Prostate gland (tissue), 2 donors: ENCODE measurements around the gene IFNA14. TPM values are rescaled to one million over a fixed set of nuclear protein-coding genes. Genes with fewer than 3 reads are reported as not detected.

Experiments used
- DNase-seq: peaks from one replicate; pipeline ENCODE4 v3.0.0-alpha.2; 2019; ENCODE audit warnings: low spot score
- H3K27ac ChIP-seq, 2 donors: fragments of 200-600 bp; sonication (generic); 2 replicates each; pipeline ENCODE4 v1.5.1; 2017 to 2019
- H3K27me3 ChIP-seq: fragments of 200-600 bp; sonication (generic); replicated peaks from 2 replicates; pipeline ENCODE4 v1.5.1; 2019; ENCODE audit not compliant: insufficient read depth
- H3K36me3 ChIP-seq, 2 donors: fragments of 200-600 bp; sonication (generic); 1 replicate in 1 of 2; 2 replicates in 1 of 2; pipeline versions ENCODE4 v1.5.1 to v1.8.1; 2017 to 2019
- H3K4me1 ChIP-seq: fragments of 200-600 bp; sonication (generic); replicated peaks from 2 replicates; pipeline ENCODE4 v1.5.1; 2019
- H3K4me3 ChIP-seq, 2 donors: fragments of 200-600 bp; sonication (generic); 2 replicates each; pipeline ENCODE4 v1.5.1; 2017 to 2019
- H3K9me3 ChIP-seq: fragments of 200-600 bp; sonication (generic); 2 replicates; pipeline ENCODE4 v1.5.1; 2017
- CTCF ChIP-seq, 4 experiments: fragments of 200-600 bp in 2 of 4; fragments of 450-650 bp in 2 of 4; sonication (generic) in 2 of 4; IDR thresholded peaks; 1 replicate in 3 of 4; 2 replicates in 1 of 4; pipeline ENCODE4 v1.5.1; 2016 to 2019; ENCODE audit warnings: antibody characterized with exemption in 4 of 4, mild to moderate bottlenecking in 2 of 4, moderate library complexity in 2 of 4
- POLR2A ChIP-seq: fragments of 450-650 bp; IDR thresholded peaks from one replicate; pipeline ENCODE4 v1.6.1; 2016; ENCODE audit warnings: antibody characterized with exemption, mild to moderate bottlenecking
- POLR2AphosphoS5 ChIP-seq: sonication (generic); formaldehyde crosslinking; IDR thresholded peaks from one replicate; pipeline ENCODE4 v1.6.1; 2017; ENCODE audit warnings: antibody characterized with exemption
- WGBS: methylation state at CpG from one replicate; pipeline ENCODE4 v1.1.5; 2018; 5-methylcytosine and 5-hydroxymethylcytosine counted together
- intact Hi-C: fragments of 100-400 bp; cut with DNase I; formaldehyde crosslinking; loops from one replicate; pipeline ENCODE4 v1.14.2; 2022
- total RNA-seq, 2 donors: library from RNA; depleted of rRNA; stranded (reverse); fragments of >200 nt; gene quantifications; one replicate each; pipeline ENCODE4 v1.1.0, GENCODE V29; 2016

IFNA14 gene
- total RNA-seq: not detected

- 80% methylated on average over 2 of the region's 2 CpGs for WGBS
- intact Hi-C loops: loop anchor here (10.0 kb wide), 1 partner anchor 545 kb away; no protein-coding TSS in a partner anchor
- no peaks in the 10 kb centered on the region for H3K36me3 ChIP-seq
These were observed at the start of gene IFNA14 for GRCh38 chr9:21239911-21240310. IFNA14 (minus strand) TSS chr9:21240005; CDS start chr9:21239935, 70 bp downstream.

GRCh38 chr9:21287280-21287679 lies 47.5 kb upstream of the IFNA14 start:
- Histone ChIP-seq H3K4me1 (no peaks in the 10 kb centered on the region), H3K9me3 (no peaks in the 10 kb centered on the region), H3K4me3 (no peak overlapping the region), H3K36me3 (no peaks in the 10 kb centered on the region), H3K27ac (no peak overlapping the region), H3K27me3 (no peaks in the 10 kb centered on the region)
- no peak for TF ChIP-seq POLR2AphosphoS5
- TF ChIP-seq CTCF (IDR thresholded peaks at IDR 0.05): no peak
- TF ChIP-seq POLR2A: no peak
- no peak for DNase-seq
- intact Hi-C loops: no loop called here
- 78% methylated on average over 3 of the region's 3 CpGs for WGBS

More at GRCh38 chr9:21239911-21240310, at the start of gene IFNA14:
- no peak within 1 kb of the TSS for H3K27ac ChIP-seq
- H3K27me3 ChIP-seq: peaks cover 2% of the 10 kb centered on the region
- H3K4me3 ChIP-seq: no peak within 1 kb of the TSS
- TF ChIP-seq POLR2A (no peak), POLR2AphosphoS5 (no peak), CTCF (IDR thresholded peaks at IDR 0.05) (no peak)
- no peaks in the 10 kb centered on the region for H3K9me3 ChIP-seq
- DNase-seq: no peak
- no peaks in the 10 kb centered on the region for H3K4me1 ChIP-seq

- no peaks in the 10 kb centered on the region for H3K4me1 ChIP-seq
- TF ChIP-seq POLR2AphosphoS5 (no peak), CTCF (IDR thresholded peaks at IDR 0.05) (no peak), POLR2A (no peak)
- intact Hi-C loops: no loop called here
These were observed 46.9 kb upstream of the IFNA14 start for GRCh38 chr9:21286659-21287058.

GRCh38 chr9:21286099-21286498 lies 46.3 kb upstream of the IFNA14 start:
- intact Hi-C loops: no loop called here
- no peaks in the 10 kb centered on the region for H3K27me3 ChIP-seq
- 94% methylated on average over 5 of the region's 5 CpGs for WGBS
- no peaks in the 10 kb centered on the region for H3K36me3 ChIP-seq
- DNase-seq: no peak
- TF ChIP-seq POLR2A (no peak), POLR2AphosphoS5 (no peak)
- H3K9me3 ChIP-seq: no peaks in the 10 kb centered on the region
- no peak overlapping the region for H3K4me3 ChIP-seq
- H3K27ac ChIP-seq: no peak overlapping the region
- no peaks in the 10 kb centered on the region for H3K4me1 ChIP-seq

More at GRCh38 chr9:21286659-21287058, 46.9 kb upstream of the IFNA14 start:
- Histone ChIP-seq H3K27ac (no peak overlapping the region), H3K36me3 (no peaks in the 10 kb centered on the region), H3K27me3 (no peaks in the 10 kb centered on the region), H3K9me3 (no peaks in the 10 kb centered on the region), H3K4me3 (no peak overlapping the region)
- 85% methylated on average over 5 of the region's 5 CpGs for whole genome bisulfite sequencing
- DNase-seq: no peak

GRCh38 chr9:21281275-21281674 lies 41.5 kb upstream of the IFNA14 start:
- 61% methylated on average over 2 of the region's 2 CpGs for WGBS
- Histone ChIP-seq H3K36me3 (no peaks in the 10 kb centered on the region), H3K4me3 (no peak overlapping the region), H3K4me1 (no peaks in the 10 kb centered on the region), H3K27me3 (no peaks in the 10 kb centered on the region), H3K27ac (no peak overlapping the region), H3K9me3 (no peaks in the 10 kb centered on the region)
- TF ChIP-seq POLR2A (no peak), POLR2AphosphoS5 (no peak), CTCF (IDR thresholded peaks at IDR 0.05) (no peak)
- intact Hi-C loops: no loop called here
- no peak for DNase-seq
